Liver (tissue), 3 donors: ENCODE data around the gene ING3.

ENCODE experiments used
- ATF3 ChIP-seq: IDR thresholded peaks from 2 replicates; pipeline ENCODE4 v1.6.1; 2016; ENCODE audit warnings: antibody characterized with exemption
- CTCF ChIP-seq: fragments of 150-350 bp; IDR thresholded peaks from 2 replicates; pipeline ENCODE4 v1.5.1; 2017; ENCODE audit warnings: improper control_type of control experiment, low read depth, low read length; ENCODE audit not compliant: missing input control
- FOXA1 ChIP-seq: IDR thresholded peaks from 2 replicates; pipeline ENCODE4 v1.6.1; 2016; ENCODE audit warnings: antibody characterized with exemption
- GABPA ChIP-seq, 2 donors: IDR thresholded peaks in 1 of 2; conservative IDR thresholded peaks in 1 of 2; 2 replicates each; pipeline ENCODE4 v1.6.1; 2016; ENCODE audit warnings: antibody characterized with exemption in 2 of 2, mild to moderate bottlenecking in 1 of 2, moderate library complexity in 1 of 2
- JUND ChIP-seq, 2 donors: IDR thresholded peaks; 2 replicates each; pipeline ENCODE4 v1.6.1; 2016; ENCODE audit warnings: antibody characterized with exemption in 2 of 2
- MAX ChIP-seq: IDR thresholded peaks from 2 replicates; pipeline ENCODE4 v1.6.1; 2016; ENCODE audit warnings: antibody characterized with exemption
- NR2F2 ChIP-seq: IDR thresholded peaks from 2 replicates; pipeline ENCODE4 v1.6.1; 2016; ENCODE audit warnings: antibody characterized with exemption
- REST ChIP-seq: IDR thresholded peaks from 2 replicates; pipeline ENCODE4 v1.6.1; 2016; ENCODE audit warnings: antibody characterized with exemption, mild to moderate bottlenecking
- RXRA ChIP-seq, 2 donors: IDR thresholded peaks; 2 replicates each; pipeline ENCODE4 v1.6.1; 2017 to 2018; ENCODE audit warnings: antibody characterized with exemption in 2 of 2, mild to moderate bottlenecking in 1 of 2
- SP1 ChIP-seq: IDR thresholded peaks from 2 replicates; pipeline ENCODE4 v1.6.1; 2018; ENCODE audit warnings: antibody characterized with exemption, mild to moderate bottlenecking
- TAF1 ChIP-seq: conservative IDR thresholded peaks from 2 replicates; pipeline ENCODE4 v1.6.1; 2016; ENCODE audit warnings: antibody characterized with exemption, mild to moderate bottlenecking
- YY1 ChIP-seq: IDR thresholded peaks from 2 replicates; pipeline ENCODE4 v1.6.1; 2016; ENCODE audit warnings: antibody characterized with exemption, mild to moderate bottlenecking
- ZBTB33 ChIP-seq: IDR thresholded peaks from 2 replicates; pipeline ENCODE4 v1.6.1; 2016; ENCODE audit warnings: antibody characterized with exemption
- donor health status: healthy.
- donor health status: healthy.

GRCh38 chr7:120966961-120967360 is 16.4 kb downstream of the ING3 start:
- TF ChIP-seq CTCF = no peak
- no peak for TF ChIP-seq FOXA1
- no peak for TF ChIP-seq RXRA (IDR thresholded peaks at IDR 0.05)
- TF ChIP-seq MAX = no peak
- TF ChIP-seq ATF3 = no peak
- no peak for TF ChIP-seq TAF1
- TF ChIP-seq YY1 = no peak
- no peak for TF ChIP-seq NR2F2
- no peak for TF ChIP-seq ZBTB33
- no peak for TF ChIP-seq REST
- TF ChIP-seq GABPA (IDR thresholded peaks at IDR 0.05 in 1 of 2, conservative IDR thresholded peaks at IDR 0.05 in 1 of 2) = no peak
- TF ChIP-seq SP1 = no peak
- TF ChIP-seq JUND (IDR thresholded peaks at IDR 0.05) = no peak
